ENCODE results near the gene CYFIP1. TPM values are rescaled to one million over a fixed set of nuclear protein-coding genes. Genes with fewer than 3 reads are reported as not detected.

The CYFIP1 gene
- total and polyA plus RNA-seq, 2 of the 8 experiments (the other 6 are each of a cell fraction or from before 2014, with no cell fraction given) = 38.6 to 81.7 TPM

- Histone ChIP-seq H3K14ac (ENCODE audit: insufficient read length) (no peak overlapping the region), H3K79me2 (ENCODE audit: control insufficient read depth in 1 of 2, insufficient read depth in 2 of 2, low read length in 2 of 2) (peaks cover 0 to 13% of the 10 kb centered on the region in 2 experiments; a peak in 2 of 4 replicates), H2BK15ac (ENCODE audit: low read length) (no peak overlapping the region), H4K8ac (ENCODE audit: extremely low read depth, insufficient read depth, low read length) (no peak overlapping the region), H3K56ac (replicated peaks; ENCODE audit: insufficient read length, low read depth, low read length) (no peak overlapping the region), H3K9me3 (ENCODE audit: insufficient read depth in 2 of 2, low read depth in 1 of 2, low read length in 1 of 2) (no peaks in the 10 kb centered on the region), H3K4me3 (ENCODE audit: extremely low read depth in 1 of 4, insufficient read depth in 2 of 4, low read depth in 3 of 4, low read length in 4 of 4) (no peak overlapping the region), H3K27ac (ENCODE audit: low read depth, low read length) (no peak overlapping the region), H4K5ac (ENCODE audit: insufficient read length, low read depth, low read length) (no peak overlapping the region), H3K18ac (ENCODE audit: extremely low read depth, low read length) (no peak overlapping the region), H2BK20ac (ENCODE audit: low read length) (no peak overlapping the region), H3K4ac (replicated peaks; ENCODE audit: insufficient read length, low read depth, low read length) (no peak overlapping the region), H4K91ac (replicated peaks; ENCODE audit: insufficient read length, low read length) (no peak overlapping the region), H2BK5ac (ENCODE audit: low read depth, low read length) (no peak overlapping the region), H3K27me3 (replicated peaks in 1 of 4; ENCODE audit: control insufficient read depth in 3 of 4, extremely low read depth in 1 of 4, insufficient read depth in 3 of 4, low read length in 3 of 4) (peaks cover 3 to 20% (median 12%) of the 10 kb centered on the region in 4 experiments), H3K9ac (replicated peaks in 1 of 4; ENCODE audit: extremely low read depth in 1 of 4, low read depth in 3 of 4, low read length in 3 of 4) (no peak overlapping the region), H4K20me1 (replicated peaks in 1 of 2; ENCODE audit: control insufficient read depth in 1 of 2, insufficient read depth in 2 of 2, low read length in 2 of 2) (peaks cover 13 to 31% of the 10 kb centered on the region in 2 experiments), H3K4me2 (ENCODE audit: insufficient read depth in 1 of 2, low read depth in 2 of 2, low read length in 2 of 2) (no peak overlapping the region), H3K4me1 (replicated peaks in 1 of 4; ENCODE audit: control insufficient read depth in 3 of 4, insufficient read depth in 4 of 4, low read length in 3 of 4) (peaks cover 3 to 9% (median 5%) of the 10 kb centered on the region in 4 experiments; a peak in 6 of 7 replicates), H2BK12ac (ENCODE audit: low read depth, low read length) (no peak overlapping the region), H2BK120ac (replicated peaks; ENCODE audit: low read depth, low read length) (no peak overlapping the region), H3K36me3 (ENCODE audit: control insufficient read depth in 2 of 4, insufficient read depth in 4 of 4, low read length in 3 of 4) (peaks cover 0 to 2% (median 0%) of the 10 kb centered on the region in 4 experiments; a peak in 2 of 8 replicates), H3K23me2 (ENCODE audit: low read depth, low read length) (no peaks in the 10 kb centered on the region), H3K23ac (ENCODE audit: insufficient read length) (no peak overlapping the region), H3K79me1 (ENCODE audit: low read depth, low read length) (peaks cover 2% of the 10 kb centered on the region; the same call in 1 of the 2 replicates), H2AK5ac (ENCODE audit: low read depth, low read length) (peak overlapping the region; percentile 75; the same call in 1 of the 2 replicates), H2AFZ (ENCODE audit: low read length) (no peak overlapping the region)
- FAIRE-seq (no peak), DNase-seq (ENCODE audit: low read depth in 1 of 2, low spot score in 2 of 2) (no peak)
- CTCF ChIA-PET (ENCODE audit: partially characterized antibody) = interaction anchor here (0.9 to 1.2 kb wide), 2 partner anchors 16 to 88 kb away, joined by 3 read pairs; no protein-coding TSS in a partner anchor
- POLR2A ChIA-PET (ENCODE audit: partially characterized antibody) = interaction anchor here (1.1 kb wide), 1 partner anchor 16 kb away, joined by 4 read pairs; no protein-coding TSS in a partner anchor
- 92% methylated on average over 4 of the region's 4 CpGs; no CpG with 5 or more reads in 1 of the 2 experiments for WGBS, 2 experiments (ENCODE audit: extremely low coverage in 1 of 2, insufficient coverage in 1 of 2, insufficient read length in 1 of 2, insufficient replicate concordance in 2 of 2, low coverage in 1 of 2, low lambda C conversion rate in 2 of 2, missing lambda C conversion rate in 1 of 2)
- TF ChIP-seq TCF12 (IDR thresholded peaks at IDR 0.05; ENCODE audit: low read depth, low read length) (no peak), ASH2L (IDR thresholded peaks at IDR 0.05; ENCODE audit: low read length) (no peak), JUN (IDR thresholded peaks at IDR 0.05; ENCODE audit: low read depth, low read length) (no peak), YY1 (IDR thresholded peaks at IDR 0.05; ENCODE audit: low read depth, low read length) (no peak), TEAD4 (IDR thresholded peaks at IDR 0.05; ENCODE audit: low read depth, low read length) (no peak), RAD21 (IDR thresholded peaks at IDR 0.05 in 1 of 2, conservative IDR thresholded peaks at IDR 0.05 in 1 of 2; ENCODE audit: low read depth in 2 of 2, low read length in 2 of 2) (no peak), RXRA (IDR thresholded peaks at IDR 0.05; ENCODE audit: insufficient read depth, low read depth, low read length) (no peak), SP1 (IDR thresholded peaks at IDR 0.05; ENCODE audit: low read depth, low read length) (no peak), HDAC6 (IDR thresholded peaks at IDR 0.05; ENCODE audit: low read depth, low read length) (no peak), BACH1 (IDR thresholded peaks at IDR 0.05; ENCODE audit: low read length) (no peak), POLR2A (IDR thresholded peaks at IDR 0.05; ENCODE audit: control extremely low read depth in 1 of 2, low read depth in 2 of 2, low read length in 2 of 2) (no peak), BCL11A (IDR thresholded peaks at IDR 0.05; ENCODE audit: low read depth in 2 of 2, low read length in 2 of 2) (no peak), ATF2 (IDR thresholded peaks at IDR 0.05; ENCODE audit: low read length) (no peak)
These were observed 32.1 kb downstream of the CYFIP1 start for GRCh38 chr15:22948056-22948455.

Data from H1 (cell line).